ENCODE measurements around the gene MORN1.

The MORN1 gene

GRCh38 chr1:2377751-2378440, 13.5 kb downstream of the MORN1 start:
- TF ChIP-seq, protein P1, sequence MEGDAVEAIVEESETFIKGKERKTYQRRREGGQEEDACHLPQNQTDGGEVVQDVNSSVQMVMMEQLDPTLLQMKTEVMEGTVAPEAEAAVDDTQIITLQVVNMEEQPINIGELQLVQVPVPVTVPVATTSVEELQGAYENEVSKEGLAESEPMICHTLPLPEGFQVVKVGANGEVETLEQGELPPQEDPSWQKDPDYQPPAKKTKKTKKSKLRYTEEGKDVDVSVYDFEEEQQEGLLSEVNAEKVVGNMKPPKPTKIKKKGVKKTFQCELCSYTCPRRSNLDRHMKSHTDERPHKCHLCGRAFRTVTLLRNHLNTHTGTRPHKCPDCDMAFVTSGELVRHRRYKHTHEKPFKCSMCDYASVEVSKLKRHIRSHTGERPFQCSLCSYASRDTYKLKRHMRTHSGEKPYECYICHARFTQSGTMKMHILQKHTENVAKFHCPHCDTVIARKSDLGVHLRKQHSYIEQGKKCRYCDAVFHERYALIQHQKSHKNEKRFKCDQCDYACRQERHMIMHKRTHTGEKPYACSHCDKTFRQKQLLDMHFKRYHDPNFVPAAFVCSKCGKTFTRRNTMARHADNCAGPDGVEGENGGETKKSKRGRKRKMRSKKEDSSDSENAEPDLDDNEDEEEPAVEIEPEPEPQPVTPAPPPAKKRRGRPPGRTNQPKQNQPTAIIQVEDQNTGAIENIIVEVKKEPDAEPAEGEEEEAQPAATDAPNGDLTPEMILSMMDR (conservative IDR thresholded peaks at IDR 0.05; ENCODE audit: low read depth, low read length): no peak
- no peak overlapping the region for H3K4me3 ChIP-seq (ENCODE audit: low read depth, low read length)
- no peak for DNase-seq (ENCODE audit: low read depth)

- H3K4me3 ChIP-seq (ENCODE audit: low read depth, low read length): no peak overlapping the region
- TF ChIP-seq, protein P1 (conservative IDR thresholded peaks at IDR 0.05; ENCODE audit: low read depth, low read length): no peak
- no peak for DNase-seq (ENCODE audit: low read depth)
Measured at GRCh38 chr1:2376931-2377672, 14.3 kb downstream of the MORN1 start.

- TF ChIP-seq, protein P1 (conservative IDR thresholded peaks at IDR 0.05; ENCODE audit: low read depth, low read length): no peak
- DNase-seq (ENCODE audit: low read depth): no peak
- H3K4me3 ChIP-seq (ENCODE audit: low read depth, low read length): no peak overlapping the region
Measured at GRCh38 chr1:2376261-2376741, 15.1 kb downstream of the MORN1 start.

- DNase-seq (ENCODE audit: low read depth): no peak
- H3K4me3 ChIP-seq (ENCODE audit: low read depth, low read length): no peak overlapping the region
- TF ChIP-seq, protein P1 (conservative IDR thresholded peaks at IDR 0.05; ENCODE audit: low read depth, low read length): no peak
Measured at GRCh38 chr1:2375923-2376260, 15.5 kb downstream of the MORN1 start.

DNA sequence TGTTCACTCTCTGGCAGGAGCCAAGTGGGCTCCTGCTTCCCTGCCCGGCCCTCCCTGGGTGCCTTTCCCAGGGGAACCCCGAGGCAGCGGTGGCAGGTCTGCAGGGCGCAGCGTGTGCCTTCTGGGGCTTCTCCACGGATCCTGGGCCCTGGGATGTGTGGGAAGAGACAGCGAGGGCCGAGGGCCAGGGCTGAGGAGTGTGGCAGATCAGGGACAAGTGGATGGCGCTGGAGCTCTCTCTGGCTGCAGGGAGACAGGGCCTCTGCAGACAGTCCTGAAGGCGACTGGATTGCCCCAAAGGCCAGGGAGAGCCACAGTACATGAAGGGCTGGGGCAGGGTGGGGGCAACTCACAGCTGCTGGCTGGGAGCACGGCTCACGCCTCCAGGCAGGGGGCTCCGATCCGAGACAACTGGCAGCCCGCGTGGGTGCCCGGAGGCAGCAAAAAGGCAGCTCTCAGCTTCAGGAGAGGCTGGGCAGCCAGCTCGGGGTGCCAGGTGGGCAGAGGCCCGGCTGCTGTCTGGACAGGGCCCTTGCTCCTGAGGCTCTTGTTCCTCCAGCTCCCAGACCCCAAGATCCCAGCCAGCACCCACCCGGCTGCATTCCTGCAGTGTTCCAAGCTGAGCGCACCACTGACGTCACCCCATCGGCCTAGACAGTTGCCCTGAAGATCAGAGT, 16.0 kb downstream of the MORN1 start:
- TF ChIP-seq, protein P1 (conservative IDR thresholded peaks at IDR 0.05; ENCODE audit: low read depth, low read length): no peak

DNA sequence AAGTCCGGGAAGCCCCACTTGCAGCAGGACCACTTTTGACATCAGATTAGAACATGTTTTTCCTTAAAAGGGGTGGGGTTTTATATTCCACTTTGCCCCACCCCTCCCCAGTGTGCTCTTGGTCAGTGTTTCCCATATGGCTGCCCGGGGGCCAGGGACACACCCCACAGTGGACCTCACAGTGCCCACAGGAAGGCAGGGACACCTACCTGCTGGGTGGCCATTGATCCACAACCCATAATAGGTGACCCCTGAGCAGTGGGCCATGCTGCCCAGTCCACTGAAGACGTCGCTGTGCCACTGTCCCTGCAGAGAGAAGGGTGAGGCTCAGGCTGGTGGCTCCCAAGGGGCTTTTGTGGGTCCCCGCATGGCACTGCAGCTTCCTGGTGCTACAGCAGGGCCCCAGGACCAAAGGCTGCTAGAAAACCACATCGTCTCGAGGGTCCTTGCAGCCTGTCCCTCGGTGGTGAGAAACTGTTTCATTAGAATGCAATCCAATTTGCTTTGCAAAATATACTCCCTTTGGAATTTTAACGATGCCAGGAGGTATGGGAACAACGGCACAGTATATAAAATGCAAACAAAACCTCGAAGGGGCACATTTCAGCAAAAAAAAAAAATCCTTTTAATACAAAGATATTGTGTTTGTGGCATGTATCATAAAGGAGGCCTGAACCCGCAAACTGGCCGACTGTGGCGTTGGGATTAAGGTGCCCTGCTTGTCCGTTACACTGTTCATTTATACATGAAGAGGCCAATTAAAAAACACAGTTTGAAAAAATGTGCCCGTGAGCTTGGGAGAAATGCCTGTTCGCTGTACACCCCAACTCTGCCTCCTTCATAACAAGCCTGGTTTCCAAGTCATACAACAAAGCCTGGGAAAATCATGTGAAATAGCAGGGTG, 16.9 kb downstream of the MORN1 start:
- TF ChIP-seq, protein P1 (conservative IDR thresholded peaks at IDR 0.05; ENCODE audit: low read depth, low read length): no peak
- no peak for DNase-seq (ENCODE audit: low read depth)
- no peak overlapping the region for H3K4me3 ChIP-seq (ENCODE audit: low read depth, low read length)

More for the DNA sequence above, 16.0 kb downstream of the MORN1 start:
- DNase-seq (ENCODE audit: low read depth): no peak
- H3K4me3 ChIP-seq (ENCODE audit: low read depth, low read length): no peak overlapping the region

All from choroid plexus epithelial cell (primary cell).